C4-2B (cell line): ENCODE data around the gene SEZ6L.

Experiments
- H3K27ac ChIP-seq: fragments of 450-650 bp; 2 replicates; pipeline ENCODE4 v1.5.1; 2017
- CTCF ChIP-seq: fragments of 450-650 bp; conservative IDR thresholded peaks from 2 replicates; pipeline ENCODE4 v1.5.1; 2017; ENCODE audit warnings: mild to moderate bottlenecking
- ZFX ChIP-seq: fragments of 450-650 bp; IDR thresholded peaks from 2 replicates; pipeline ENCODE4 v1.6.1; 2017

SEZ6L gene

GRCh38 chr22:26383968-26384556 is 214.8 kb downstream of the SEZ6L start:
- no peak overlapping the region for H3K27ac ChIP-seq

GRCh38 chr22:26385164-26385563 is 215.9 kb downstream of the SEZ6L start:
- H3K27ac ChIP-seq, result no peak overlapping the region
- TF ChIP-seq CTCF, result no peak
- no peak for TF ChIP-seq ZFX

More at GRCh38 chr22:26383968-26384556, 214.8 kb downstream of the SEZ6L start:
- TF ChIP-seq ZFX (no peak), CTCF (no peak)

GRCh38 chr22:26389125-26389524 is 219.9 kb downstream of the SEZ6L start:
- no peak overlapping the region for H3K27ac ChIP-seq
- TF ChIP-seq CTCF, result no peak
- TF ChIP-seq ZFX, result no peak

GRCh38 chr22:26391091-26391490 is 221.8 kb downstream of the SEZ6L start:
- TF ChIP-seq CTCF, result no peak
- H3K27ac ChIP-seq, result no peak overlapping the region

GRCh38 chr22:26391623-26392022 is 222.4 kb downstream of the SEZ6L start:
- TF ChIP-seq ZFX, result no peak
- no peak for TF ChIP-seq CTCF

GRCh38 chr22:26393929-26394328 is 224.7 kb downstream of the SEZ6L start:
- no peak; the same call in 1 of the 2 replicates for TF ChIP-seq CTCF
- TF ChIP-seq ZFX, result no peak
- no peak overlapping the region for H3K27ac ChIP-seq

More at GRCh38 chr22:26391623-26392022, 222.4 kb downstream of the SEZ6L start:
- no peak overlapping the region for H3K27ac ChIP-seq

GRCh38 chr22:26394777-26395176 is 225.5 kb downstream of the SEZ6L start:
- TF ChIP-seq CTCF (no peak), ZFX (no peak)
- H3K27ac ChIP-seq, result no peak overlapping the region
